ENCODE data around the gene CADM1.

GRCh38 chr11:115552773-115553438, 48.7 kb upstream of the CADM1 start:
- TF ChIP-seq CTCF (IDR thresholded peaks at IDR 0.05; ENCODE audit: poor library complexity): no peak
- no peak for TF ChIP-seq EZH2 (IDR thresholded peaks at IDR 0.05; ENCODE audit: borderline replicate concordance)
